Stomach smooth muscle (tissue), 2 donors: ENCODE results near the gene SLC16A12.

Source experiments
- H3K27ac ChIP-seq: one replicate; pipeline ENCODE4 v1.7.0; 2013; ENCODE audit warnings: mild to moderate bottlenecking, low read length, inconsistent platforms
- H3K27me3 ChIP-seq, 2 donors: one replicate each; pipeline ENCODE4 v1.7.0; 2013; ENCODE audit warnings: low read length in 2 of 2; ENCODE audit not compliant: insufficient read depth in 2 of 2, control insufficient read depth in 1 of 2
- H3K36me3 ChIP-seq, 2 donors: one replicate each; pipeline ENCODE4 v1.7.0; 2013; ENCODE audit warnings: low read length in 2 of 2; ENCODE audit not compliant: control insufficient read depth in 2 of 2, insufficient read depth in 2 of 2
- H3K4me1 ChIP-seq: one replicate; pipeline ENCODE4 v1.7.0; 2013; ENCODE audit warnings: low read length; ENCODE audit not compliant: control insufficient read depth, insufficient read depth
- H3K4me3 ChIP-seq, 2 donors: one replicate each; pipeline ENCODE4 v1.7.0; 2013; ENCODE audit warnings: low read length in 2 of 2
- H3K9ac ChIP-seq, 2 donors: one replicate each; pipeline ENCODE4 v1.7.0; 2013; ENCODE audit warnings: low read length in 2 of 2, mild to moderate bottlenecking in 1 of 2
- H3K9me3 ChIP-seq, 2 donors: one replicate each; pipeline ENCODE4 v1.7.0; 2013; ENCODE audit warnings: low read length in 2 of 2; ENCODE audit not compliant: control insufficient read depth in 2 of 2
- donor health status: healthy.
- donor health status: Pancreatic carcinoma.

Gene SLC16A12

GRCh38 chr10:89513206-89513605 lies 22.2 kb downstream of the SLC16A12 start:
- Histone ChIP-seq H3K4me3 (no peak overlapping the region), H3K27ac (no peak overlapping the region), H3K36me3 (no peaks in the 10 kb centered on the region), H3K9ac (no peak overlapping the region), H3K27me3 (no peaks in the 10 kb centered on the region), H3K4me1 (peaks cover 4% of the 10 kb centered on the region), H3K9me3 (no peaks in the 10 kb centered on the region)

- Histone ChIP-seq H3K9me3 (no peaks in the 10 kb centered on the region), H3K9ac (no peak overlapping the region), H3K4me3 (no peak overlapping the region), H3K36me3 (no peaks in the 10 kb centered on the region), H3K27me3 (no peaks in the 10 kb centered on the region), H3K4me1 (no peaks in the 10 kb centered on the region), H3K27ac (no peak overlapping the region)
Observed at GRCh38 chr10:89505640-89506275, 29.6 kb downstream of the SLC16A12 start.

DNA sequence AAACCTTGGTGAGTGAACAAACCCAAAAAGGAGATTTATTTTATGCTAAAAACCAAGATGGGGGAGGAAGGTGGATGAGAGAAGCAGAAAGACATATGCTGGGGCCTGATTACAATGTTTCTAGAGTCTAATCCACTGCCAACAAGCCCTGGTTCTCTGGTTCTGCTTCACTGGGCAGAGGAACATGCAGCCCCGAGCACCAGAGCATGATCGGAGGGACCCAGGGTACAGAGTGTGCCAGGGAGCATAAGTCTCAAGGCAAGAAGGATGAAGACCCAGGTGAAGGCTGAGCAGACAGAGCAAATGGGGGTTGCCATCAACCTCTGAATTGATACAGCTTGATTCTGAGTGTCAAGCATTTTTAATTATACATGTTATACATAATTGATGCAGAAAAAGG lies 30.7 kb downstream of the SLC16A12 start:
- Histone ChIP-seq H3K4me1 (no peaks in the 10 kb centered on the region), H3K9ac (no peak overlapping the region), H3K36me3 (no peaks in the 10 kb centered on the region), H3K9me3 (no peaks in the 10 kb centered on the region), H3K4me3 (no peak overlapping the region), H3K27ac (no peak overlapping the region), H3K27me3 (no peaks in the 10 kb centered on the region)

DNA sequence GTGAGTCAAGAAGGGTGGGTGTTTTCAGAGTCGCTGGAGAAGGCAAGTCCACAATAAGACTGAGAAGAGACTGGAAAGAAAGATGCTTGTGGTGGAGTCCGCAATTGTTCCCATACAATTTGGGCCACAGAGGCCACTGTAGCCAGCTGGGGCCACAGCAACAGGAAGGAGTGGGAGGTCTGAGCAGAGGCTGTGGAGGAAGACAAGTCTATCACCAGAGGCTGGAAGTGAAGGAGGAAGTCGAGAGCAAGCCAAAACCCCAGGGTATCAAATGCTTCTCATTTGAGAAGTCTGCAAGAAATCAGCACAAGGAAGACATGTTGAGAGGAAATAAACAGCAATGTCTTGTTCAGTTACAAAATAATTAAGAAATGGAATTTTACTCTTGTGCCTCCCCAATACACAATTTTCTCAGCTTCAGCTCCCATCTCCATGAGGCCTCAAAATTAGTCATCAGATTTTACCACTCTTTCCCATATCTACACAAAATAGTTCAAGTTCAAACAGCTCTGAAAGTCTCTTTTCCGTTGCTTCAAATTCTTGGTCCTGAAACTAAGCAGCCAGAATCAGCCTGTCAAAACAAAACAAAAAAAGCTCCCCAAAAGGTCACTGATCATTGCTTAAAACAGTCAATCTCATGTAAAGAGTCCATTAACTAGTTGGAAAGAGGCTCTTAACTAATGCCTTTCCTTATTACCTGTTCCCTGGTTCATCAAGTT lies 31.6 kb downstream of the SLC16A12 start:
- H3K27me3 ChIP-seq = no peaks in the 10 kb centered on the region
- no peak overlapping the region for H3K4me3 ChIP-seq
- no peaks in the 10 kb centered on the region for H3K36me3 ChIP-seq
- no peak overlapping the region for H3K27ac ChIP-seq
- H3K9ac ChIP-seq = no peak overlapping the region
- no peaks in the 10 kb centered on the region for H3K9me3 ChIP-seq
- H3K4me1 ChIP-seq = no peaks in the 10 kb centered on the region

GRCh38 chr10:89503151-89503550 lies 32.2 kb downstream of the SLC16A12 start:
- no peak overlapping the region for H3K4me3 ChIP-seq
- H3K9ac ChIP-seq = no peak overlapping the region
- H3K9me3 ChIP-seq = no peaks in the 10 kb centered on the region
- H3K4me1 ChIP-seq = no peaks in the 10 kb centered on the region
- H3K36me3 ChIP-seq = no peaks in the 10 kb centered on the region
- no peaks in the 10 kb centered on the region for H3K27me3 ChIP-seq
- no peak overlapping the region for H3K27ac ChIP-seq

DNA sequence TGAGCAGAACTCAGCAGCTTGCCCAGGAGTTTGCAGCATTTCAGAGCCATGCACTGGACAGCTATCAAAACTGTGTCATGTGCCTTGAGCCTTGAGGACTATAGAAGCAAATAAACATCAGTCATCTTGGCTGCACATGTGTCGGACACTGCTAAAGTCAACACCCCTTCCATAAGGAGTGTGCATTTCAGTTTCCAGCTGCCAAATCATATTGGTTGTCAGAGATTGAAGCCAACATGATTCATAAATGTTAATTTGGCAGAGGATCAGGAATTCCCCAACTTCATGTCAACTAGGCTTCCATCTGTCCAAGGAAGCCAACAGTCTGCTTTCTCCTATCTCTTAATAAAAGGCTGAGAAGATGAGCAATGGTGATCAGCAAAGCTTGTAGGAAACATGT lies 32.8 kb downstream of the SLC16A12 start:
- Histone ChIP-seq H3K27me3 (no peaks in the 10 kb centered on the region), H3K4me1 (no peaks in the 10 kb centered on the region), H3K27ac (no peak overlapping the region), H3K36me3 (no peaks in the 10 kb centered on the region), H3K4me3 (no peak overlapping the region), H3K9ac (no peak overlapping the region), H3K9me3 (no peaks in the 10 kb centered on the region)

DNA sequence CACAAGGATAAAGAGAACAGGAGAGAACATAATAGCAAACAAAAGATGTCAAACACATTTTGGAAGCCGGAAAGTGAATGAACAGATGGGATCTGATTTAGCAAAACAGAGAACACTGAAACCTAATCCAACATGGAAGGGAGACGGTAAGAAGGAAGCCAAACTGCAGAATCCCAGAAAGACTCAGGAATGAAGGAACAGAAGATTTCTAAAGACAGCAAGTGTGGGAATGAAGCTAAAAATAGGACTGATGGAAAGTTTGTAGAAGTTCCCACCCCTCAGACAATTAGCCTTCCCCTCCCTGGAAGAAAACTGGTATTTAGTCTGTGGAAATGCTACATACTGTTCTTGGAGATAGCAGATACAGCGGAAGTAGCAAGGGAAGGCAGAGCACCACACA lies 40.8 kb downstream of the SLC16A12 start:
- no peak overlapping the region for H3K9ac ChIP-seq
- H3K4me1 ChIP-seq = no peaks in the 10 kb centered on the region
- H3K4me3 ChIP-seq = no peak overlapping the region
- no peaks in the 10 kb centered on the region for H3K9me3 ChIP-seq
- no peak overlapping the region for H3K27ac ChIP-seq
- no peaks in the 10 kb centered on the region for H3K36me3 ChIP-seq
- no peaks in the 10 kb centered on the region for H3K27me3 ChIP-seq

DNA sequence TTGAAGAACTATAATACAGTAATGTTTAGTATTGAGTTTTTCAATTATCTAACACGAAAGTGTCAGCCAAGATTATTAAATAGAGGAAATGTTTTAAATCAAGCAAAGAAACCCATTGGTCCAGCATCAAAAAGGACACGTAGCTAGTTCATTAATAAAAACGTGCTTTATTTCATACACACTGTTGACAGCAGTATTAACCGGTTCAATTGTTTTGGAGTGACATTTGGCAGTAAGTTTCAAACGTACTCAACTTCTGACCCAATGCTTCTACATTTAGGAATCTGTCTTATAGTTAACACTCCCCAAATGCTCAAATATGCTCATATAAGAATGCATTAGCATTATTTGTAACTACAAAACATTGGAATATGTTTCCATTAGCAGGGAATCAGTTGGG lies 41.3 kb downstream of the SLC16A12 start:
- Histone ChIP-seq H3K9ac (no peak overlapping the region), H3K9me3 (no peaks in the 10 kb centered on the region), H3K4me3 (no peak overlapping the region), H3K27ac (no peak overlapping the region), H3K4me1 (no peaks in the 10 kb centered on the region), H3K36me3 (no peaks in the 10 kb centered on the region), H3K27me3 (no peaks in the 10 kb centered on the region)

DNA sequence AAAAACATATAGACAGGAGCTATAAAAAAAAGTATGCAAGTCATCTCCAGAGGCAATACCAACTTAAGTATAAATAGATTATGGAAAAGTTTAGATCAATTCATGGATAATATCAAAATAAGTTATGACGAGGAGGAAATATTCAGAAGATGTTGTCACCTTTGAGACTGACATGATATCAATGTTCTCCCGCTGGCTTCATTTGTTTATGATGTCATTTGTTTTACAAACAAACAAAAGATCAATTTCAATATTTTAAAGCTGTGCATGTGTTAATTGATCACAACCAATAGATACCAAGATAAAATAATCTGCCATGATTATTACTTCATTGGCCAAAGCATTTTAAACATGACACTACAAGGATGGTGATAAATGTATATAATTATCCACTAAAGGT lies 43.5 kb downstream of the SLC16A12 start:
- H3K9me3 ChIP-seq = no peaks in the 10 kb centered on the region
- H3K9ac ChIP-seq = no peak overlapping the region

GRCh38 chr10:89490596-89491335 lies 44.6 kb downstream of the SLC16A12 start:
- Histone ChIP-seq H3K4me3 (no peak overlapping the region), H3K27me3 (no peaks in the 10 kb centered on the region), H3K27ac (no peak overlapping the region), H3K4me1 (no peaks in the 10 kb centered on the region), H3K9ac (no peak overlapping the region), H3K9me3 (no peaks in the 10 kb centered on the region), H3K36me3 (no peaks in the 10 kb centered on the region)

More for the DNA sequence above, 43.5 kb downstream of the SLC16A12 start:
- Histone ChIP-seq H3K36me3 (no peaks in the 10 kb centered on the region), H3K27me3 (no peaks in the 10 kb centered on the region), H3K27ac (no peak overlapping the region), H3K4me3 (no peak overlapping the region), H3K4me1 (no peaks in the 10 kb centered on the region)

DNA sequence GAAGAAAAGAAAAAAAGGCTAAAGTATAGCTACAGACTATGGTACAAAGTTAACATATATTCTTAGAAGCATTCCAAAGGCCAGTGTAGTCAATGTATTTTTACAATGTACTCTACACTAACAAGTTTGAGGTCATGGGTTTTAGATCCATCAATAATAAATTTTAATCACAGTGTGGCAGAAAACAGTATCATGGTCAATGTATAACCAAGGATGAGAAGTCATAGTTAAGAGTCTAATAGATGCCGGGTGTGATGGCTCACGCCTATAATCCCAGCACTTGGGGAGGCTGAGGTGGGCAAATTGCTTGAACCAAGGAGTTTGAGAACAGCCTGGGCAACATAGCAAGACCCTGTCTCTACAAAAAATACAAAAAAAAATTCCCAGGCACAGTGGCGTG lies 53.1 kb downstream of the SLC16A12 start:
- Histone ChIP-seq H3K27ac (no peak overlapping the region), H3K9me3 (peaks cover 0 to 3% of the 10 kb centered on the region in 2 donors), H3K36me3 (no peaks in the 10 kb centered on the region), H3K4me1 (peaks cover 11% of the 10 kb centered on the region), H3K4me3 (no peak overlapping the region), H3K9ac (no peak overlapping the region), H3K27me3 (no peaks in the 10 kb centered on the region)
